HG02610 (cell line): ENCODE results near the gene CDC73.
A peak's percentile ranks its signal among the peaks of the same experiment; 100 is the strongest.
"Not testable (repeated sequence)": the region's sequence is repeated elsewhere in the genome, so short reads cannot be mapped to it uniquely, and the experiment has no call there.

ENCODE experiments used
- ATAC-seq: cut with Tn5 transposase; IDR thresholded peaks from one replicate; pipeline ENCODE4 v1.9.1; 2021; ENCODE audit warnings: mild to moderate bottlenecking, moderate library complexity; ENCODE audit not compliant: unreplicated experiment

Gene CDC73

DNA sequence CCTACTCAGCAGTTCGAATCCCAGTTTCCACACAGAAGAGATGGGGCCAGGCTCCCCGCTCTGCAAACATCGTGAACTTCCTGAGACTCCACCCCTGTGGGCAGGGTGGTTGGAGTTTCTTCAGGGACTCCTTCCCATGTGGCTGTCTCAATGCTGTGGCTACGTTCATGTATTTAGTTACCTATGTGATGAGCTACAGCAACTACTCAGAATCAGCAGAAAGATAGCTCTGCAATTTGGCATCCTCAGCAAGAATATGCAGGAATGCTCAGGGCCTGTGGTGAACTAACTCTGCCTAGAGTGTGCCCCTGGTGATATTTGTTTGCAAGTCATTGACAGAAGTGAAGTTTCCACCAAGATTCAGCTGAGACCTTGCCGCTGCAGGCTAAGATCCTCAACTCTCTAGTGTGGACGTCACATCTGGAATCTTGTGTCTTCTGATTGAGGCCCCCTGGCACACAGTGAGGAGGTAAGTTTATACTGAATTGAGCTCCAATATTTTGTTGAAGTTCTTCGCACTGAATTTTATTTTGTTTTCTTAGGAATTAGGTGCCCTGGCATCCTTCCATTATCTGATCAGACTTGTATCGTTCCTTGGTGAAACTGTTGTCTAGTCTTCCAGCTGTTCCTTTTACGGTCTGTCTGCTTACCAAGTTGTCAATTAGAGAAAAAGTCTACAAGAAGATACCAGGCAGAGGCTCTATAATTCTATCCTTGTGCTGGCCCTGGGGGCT, 8.4 kb upstream of the CDC73 start:
- no peak for ATAC-seq

DNA sequence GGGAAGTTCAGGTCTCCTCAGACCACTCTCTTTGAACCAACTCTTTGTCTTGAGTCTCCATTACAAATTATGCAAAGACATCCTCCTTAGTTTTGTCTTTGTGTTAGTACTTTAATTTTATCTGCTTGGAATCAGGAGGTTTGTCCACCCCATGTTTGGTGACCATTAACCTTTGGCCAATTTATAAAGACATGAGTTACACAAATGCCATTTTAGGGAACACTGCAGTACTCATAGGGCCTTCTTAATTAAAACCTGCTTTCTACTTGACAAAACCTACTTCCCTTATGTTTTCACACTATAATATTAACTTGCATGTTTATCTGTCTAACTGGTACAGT, 7.9 kb upstream of the CDC73 start:
- ATAC-seq, result no peak

DNA sequence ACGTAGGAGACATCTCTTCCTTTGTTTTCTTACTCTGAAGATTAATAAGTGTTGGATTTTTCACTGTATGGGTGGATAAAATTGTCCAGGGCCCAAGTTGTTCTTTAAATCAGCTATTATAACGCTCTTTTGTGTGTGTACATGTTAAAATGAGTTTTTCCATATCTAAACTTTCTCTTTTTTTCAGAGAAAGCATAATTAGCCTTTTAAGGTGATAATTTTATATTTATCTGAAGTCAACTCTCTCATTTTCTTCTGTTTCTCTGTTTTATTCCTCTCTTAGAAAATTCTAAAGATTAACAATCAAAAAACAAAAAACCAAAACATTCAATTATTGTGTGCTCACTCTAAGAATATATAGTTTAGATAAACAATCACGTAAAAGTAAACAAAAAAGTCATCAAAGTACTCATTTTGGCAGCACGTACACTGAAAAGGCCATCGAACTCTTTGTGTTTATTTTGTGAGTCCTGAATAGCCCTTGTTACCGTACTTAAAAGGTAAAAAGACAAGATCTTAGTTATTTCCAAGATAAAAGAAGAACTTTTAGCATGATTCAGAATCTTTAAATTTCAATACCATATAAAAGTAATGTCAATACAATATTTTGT, 7.2 kb upstream of the CDC73 start:
- ATAC-seq, result no peak

DNA sequence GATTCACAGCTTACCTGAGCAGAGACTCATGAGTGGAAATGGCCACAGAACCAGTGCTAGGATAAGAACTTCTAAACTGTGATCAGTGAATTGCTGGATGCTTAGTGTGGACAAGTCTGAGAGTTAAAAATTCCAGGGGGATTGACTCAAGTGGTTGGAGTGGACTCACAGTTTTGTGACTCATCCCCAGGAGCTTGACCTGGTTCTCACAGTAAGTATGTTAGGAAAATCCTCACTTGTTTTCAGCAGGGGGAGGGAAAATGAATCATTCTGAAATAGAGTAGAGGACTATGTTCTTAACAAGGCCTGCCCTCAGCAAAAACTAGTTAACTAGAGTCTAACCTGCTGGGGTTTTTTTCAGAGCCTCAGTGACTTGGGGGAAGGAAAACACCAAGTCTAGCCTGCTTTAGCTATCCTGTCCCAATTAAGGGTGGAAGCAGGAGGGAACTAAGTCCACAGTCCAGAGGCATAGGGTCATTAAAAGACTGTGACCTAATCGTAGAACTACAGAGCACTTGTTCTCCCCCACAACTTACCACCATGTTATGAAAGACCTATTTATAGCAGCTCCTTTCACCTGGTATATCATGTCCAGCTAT, 6.1 kb upstream of the CDC73 start:
- no peak for ATAC-seq

DNA sequence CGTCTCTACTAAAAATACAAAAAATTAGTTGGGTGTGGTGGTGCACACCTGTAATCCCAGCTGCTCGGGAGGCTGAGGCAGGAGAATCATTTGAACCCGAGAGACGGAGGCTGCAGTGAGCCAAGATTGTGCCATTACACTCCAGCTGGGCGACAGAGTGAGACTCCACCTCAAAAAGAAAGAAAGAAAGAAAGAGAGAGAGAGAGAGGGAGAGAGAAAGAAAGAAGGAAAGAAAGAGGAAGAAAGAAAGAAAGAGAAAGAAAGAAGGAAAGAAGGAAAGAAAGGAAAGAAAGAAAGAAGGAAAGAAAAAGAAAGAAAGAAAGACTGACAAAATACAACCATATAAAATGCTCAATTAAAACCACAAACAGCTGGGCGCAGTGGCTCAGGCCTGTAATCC, 4.7 kb upstream of the CDC73 start:
- not testable (repeated sequence) for ATAC-seq

DNA sequence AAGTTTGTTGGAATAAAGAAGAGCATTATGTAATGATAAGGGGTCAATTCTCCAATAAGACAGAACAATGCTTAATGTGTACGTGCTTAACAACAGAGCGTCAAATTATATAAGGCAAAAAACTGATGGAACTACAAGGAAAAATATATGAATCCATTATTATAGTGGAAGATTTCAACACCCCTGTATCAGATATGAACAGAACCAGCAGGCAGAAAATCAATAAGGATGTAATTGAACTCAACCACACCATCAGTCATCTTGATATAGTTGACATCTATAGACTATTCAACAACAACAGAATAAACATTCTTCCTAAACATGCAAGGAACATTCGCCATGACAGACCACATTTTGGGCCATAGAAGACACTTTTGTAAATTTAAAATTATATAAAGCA, 3.6 kb upstream of the CDC73 start:
- no peak for ATAC-seq

DNA sequence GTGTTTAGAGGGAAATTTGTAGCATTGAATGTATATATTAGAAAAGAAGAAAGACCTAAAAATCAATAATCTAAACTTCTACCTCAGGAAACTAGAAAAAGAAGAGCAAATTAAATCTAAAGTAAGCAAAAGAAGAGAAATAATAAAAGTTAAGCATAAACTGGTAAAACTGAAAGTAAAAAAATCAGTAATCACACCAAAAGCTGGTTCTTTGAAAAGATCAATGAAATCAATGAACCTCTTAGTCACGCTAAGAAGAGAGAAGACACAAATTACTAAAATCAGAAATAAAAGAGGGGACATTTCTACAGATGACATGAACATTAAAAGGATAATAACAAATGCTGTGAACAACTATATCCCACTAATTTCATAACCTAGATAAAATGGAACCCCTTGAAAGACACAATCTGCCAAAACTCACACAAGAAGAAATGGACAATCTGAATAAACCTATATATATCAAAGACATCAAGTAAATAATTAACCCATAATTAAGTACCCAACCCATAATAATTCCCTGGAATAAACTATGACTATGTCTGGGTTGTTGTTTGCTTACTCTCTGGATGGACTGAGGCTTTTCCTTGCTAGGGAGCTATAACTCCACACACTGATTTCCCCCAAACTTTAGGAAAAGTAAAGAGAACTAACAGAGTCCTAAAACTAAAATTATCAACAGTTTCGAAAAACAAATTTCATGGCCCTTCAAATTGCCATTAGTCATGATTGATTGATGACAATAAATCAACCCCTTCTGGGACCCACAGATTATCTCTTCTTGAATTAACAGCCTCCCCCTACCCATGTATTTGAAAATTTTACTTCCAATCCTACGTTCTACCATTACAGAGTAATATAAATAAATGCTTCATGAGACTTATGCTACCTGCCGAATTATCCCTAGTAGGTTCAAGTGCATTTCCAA, 2.8 kb upstream of the CDC73 start:
- ATAC-seq, result no peak

DNA sequence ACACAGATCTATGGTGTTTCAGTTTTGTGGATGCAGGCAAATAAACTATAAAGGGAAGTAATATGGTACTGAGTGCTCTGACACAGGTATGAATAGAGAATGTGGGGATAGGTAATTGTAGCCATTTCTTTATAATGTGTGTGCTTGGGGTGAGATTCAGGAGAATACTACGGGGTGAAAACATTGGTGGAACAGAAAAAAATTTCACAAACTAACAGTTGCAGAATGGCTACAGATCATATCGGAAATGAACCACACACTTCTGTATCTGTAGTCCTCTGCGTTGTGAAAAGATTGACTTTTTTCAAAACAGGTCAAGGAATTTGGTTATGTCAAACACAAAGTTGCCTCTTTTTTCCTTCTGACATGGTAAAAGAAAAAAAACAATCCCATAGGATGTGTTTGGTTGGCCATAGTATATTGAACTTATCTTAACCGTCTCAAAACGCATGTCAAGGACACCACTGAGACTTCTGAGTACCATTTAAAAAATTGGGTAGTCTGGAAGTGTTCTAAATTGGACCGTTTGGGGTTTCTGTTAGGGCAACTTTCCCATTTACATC, 1.1 kb upstream of the CDC73 start:
- ATAC-seq, result no peak

DNA sequence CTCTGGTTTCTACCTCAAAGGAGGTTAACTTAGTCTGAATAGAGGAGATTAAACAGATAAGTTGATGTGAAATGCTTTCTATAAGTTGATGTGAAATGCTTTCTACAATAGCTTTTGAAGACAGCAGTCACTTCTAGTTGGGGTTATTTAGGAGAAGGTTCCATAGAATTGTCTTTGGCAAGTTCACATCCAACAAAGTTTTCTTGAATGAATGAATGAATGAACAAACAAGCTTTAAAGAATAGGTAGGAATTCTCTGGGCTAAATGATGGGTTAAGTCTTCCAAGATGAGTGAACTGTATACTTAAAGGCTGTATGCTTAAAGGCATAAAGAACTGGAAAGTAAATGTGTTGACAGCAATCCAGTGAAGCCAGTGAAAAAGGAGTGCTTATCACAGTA, 1.9 kb downstream of the CDC73 start:
- no peak for ATAC-seq

DNA sequence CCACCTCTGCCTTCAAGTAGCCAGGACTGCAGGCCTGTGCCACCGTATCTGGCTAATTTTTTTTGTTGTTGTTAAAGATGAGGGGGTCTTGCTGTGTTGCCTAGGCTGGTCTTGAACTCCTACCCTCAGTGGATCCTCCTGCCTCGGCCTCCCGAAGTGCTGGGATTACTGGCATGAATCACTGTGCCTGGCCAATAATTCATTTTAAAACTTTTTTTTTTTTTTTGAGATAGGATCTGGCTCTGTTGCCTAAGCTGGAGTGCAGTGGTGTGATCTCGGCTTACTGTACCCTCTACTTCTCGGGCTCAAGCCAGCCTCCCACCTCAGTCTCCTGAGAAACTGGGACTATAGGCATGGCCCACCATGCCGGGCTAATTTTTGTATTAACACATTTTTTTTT, 3.5 kb downstream of the CDC73 start:
- no peak for ATAC-seq

DNA sequence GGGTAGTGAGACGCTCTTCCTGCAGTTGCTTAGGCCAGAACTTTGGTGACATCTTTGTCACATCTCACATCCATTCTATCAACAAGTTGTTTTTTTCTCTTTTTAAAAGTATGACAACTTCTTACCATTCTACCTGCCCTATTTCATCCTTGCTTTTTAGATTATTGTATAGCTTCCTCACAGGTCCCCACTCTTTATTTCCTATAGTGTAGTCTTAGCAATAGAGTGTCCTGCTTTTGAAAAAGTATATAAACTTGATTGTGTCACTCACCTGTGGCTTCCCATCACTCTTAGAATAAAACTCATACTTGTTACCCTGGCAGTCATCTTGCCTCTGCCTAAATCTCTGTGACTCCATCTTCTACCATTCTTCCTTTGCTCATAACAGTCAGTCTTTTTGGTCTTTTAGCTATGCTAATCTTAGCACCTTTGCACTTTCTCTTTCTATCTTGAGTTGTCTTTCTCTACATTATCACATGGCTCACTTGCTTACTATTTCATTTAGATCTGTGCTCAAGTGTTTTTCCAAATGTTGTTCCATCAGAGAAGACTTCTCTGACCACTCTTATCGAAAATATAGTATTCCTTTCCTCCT, 9.5 kb downstream of the CDC73 start:
- peak; percentile 82 for ATAC-seq

DNA sequence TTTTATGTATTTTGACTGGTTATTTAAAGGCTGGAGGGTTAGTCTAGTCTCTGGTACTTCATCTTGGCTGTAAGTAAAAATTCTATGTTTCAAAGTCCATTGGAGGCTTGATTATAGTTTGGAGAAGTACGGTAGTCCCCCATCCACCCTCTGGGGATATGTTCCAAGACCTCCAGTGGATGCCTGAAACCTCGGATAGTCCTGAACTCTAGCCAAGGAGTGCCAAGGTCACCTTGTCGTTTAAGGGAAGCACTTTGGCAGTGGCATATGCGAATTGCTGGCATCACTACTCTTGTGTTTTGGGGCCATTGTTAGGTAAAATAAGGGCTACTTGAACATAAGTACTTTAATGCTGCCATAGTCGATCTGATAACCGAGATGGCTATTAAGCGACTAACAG, 18.4 kb downstream of the CDC73 start:
- no peak for ATAC-seq

DNA sequence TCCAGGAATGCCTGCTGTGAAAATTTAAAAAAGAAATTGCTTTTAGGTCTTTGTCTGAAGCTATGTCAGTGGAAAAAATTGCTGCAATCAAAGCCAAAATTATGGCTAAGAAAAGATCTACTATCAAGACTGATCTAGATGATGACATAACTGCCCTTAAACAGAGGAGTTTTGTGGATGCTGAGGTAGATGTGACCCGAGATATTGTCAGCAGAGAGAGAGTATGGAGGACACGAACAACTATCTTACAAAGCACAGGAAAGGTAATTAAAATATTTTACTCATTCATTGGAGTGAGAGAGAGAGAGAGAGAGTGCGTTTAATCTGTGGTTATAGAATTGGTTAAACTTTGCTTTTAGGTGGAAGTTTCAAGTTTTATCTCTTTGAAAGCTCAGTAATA, 20.0 kb downstream of the CDC73 start:
- no peak for ATAC-seq

DNA sequence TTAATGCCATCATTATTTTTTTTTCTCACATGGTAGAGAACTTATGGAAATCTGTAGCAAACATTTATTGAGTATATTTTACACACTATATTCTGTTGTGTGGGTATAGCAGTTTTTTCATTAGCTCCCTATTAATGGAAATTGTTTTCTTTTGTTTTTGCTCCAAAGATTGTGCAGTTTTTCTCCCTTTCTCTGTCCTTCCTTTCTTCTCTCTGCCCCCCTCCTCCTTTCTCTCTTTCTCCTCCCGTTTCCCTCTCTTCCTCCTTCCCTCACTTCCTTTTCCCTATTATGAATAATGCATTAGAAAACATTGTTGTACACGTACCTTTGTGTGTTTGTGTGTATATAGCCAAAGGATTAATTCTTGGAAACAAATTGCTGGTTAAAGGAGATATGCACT, 20.6 kb downstream of the CDC73 start:
- ATAC-seq, result no peak

DNA sequence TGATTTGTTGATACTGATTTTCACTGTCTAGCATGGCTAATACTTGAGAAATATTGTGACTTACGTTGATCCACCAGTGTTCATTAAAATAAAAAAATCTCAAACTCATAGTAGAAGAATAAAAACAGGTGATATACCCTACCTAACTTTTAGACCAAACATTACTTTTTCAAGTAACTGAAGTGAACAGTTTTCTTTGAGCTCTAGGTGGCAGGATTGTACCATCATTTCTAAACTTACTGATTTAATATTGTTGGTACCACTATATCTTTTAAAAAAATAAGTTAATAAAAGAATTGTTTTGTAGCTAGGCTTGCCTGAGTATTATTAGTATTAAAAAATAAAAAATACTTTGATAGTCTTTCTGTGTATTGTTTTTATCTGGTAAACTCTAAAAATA, 21.5 kb downstream of the CDC73 start:
- no peak for ATAC-seq

DNA sequence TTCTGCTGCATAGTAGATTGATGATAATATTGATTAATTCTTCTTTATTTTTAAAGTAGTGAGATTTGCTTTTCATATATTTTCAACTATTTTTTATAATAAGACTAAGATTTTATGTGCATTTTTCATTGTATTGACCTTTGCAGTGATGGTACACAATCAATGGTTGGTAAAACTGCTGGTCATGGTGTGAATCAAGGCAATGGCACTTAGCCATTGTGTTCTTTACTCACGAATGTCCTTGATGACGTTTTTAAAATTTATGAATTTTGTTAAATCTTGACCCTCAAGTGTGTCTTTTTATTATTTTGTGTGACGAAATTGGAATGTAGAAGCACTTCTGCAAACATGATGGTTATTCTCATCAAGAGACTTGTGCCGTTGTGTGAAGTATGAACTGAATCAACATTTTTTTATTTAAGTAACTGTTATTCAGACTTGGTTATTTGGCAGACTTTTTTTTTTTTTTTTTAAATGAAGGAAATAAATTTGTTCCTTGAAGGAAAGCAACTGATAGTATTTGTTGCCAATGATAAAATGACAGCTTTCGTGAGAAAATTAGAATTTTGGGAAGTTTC, 22.6 kb downstream of the CDC73 start:
- no peak for ATAC-seq

DNA sequence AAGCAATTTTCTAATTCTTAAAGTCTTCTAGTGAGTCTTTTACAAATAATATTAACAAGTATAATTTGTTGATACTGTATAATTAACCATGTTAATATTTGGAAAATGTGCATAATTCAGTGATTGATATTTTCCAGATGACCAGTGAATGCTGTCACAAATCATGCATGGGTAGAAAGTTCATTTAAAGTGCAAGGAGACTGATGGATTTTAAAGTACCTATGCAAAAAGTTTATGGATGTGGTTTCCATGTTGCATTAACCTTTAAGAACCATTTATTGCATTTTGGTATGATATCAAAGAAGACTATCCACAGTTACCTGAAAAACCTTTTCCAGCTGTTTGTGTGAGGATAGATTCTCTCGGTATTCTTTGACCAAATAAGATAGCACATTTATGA, 23.2 kb downstream of the CDC73 start:
- ATAC-seq, result no peak

DNA sequence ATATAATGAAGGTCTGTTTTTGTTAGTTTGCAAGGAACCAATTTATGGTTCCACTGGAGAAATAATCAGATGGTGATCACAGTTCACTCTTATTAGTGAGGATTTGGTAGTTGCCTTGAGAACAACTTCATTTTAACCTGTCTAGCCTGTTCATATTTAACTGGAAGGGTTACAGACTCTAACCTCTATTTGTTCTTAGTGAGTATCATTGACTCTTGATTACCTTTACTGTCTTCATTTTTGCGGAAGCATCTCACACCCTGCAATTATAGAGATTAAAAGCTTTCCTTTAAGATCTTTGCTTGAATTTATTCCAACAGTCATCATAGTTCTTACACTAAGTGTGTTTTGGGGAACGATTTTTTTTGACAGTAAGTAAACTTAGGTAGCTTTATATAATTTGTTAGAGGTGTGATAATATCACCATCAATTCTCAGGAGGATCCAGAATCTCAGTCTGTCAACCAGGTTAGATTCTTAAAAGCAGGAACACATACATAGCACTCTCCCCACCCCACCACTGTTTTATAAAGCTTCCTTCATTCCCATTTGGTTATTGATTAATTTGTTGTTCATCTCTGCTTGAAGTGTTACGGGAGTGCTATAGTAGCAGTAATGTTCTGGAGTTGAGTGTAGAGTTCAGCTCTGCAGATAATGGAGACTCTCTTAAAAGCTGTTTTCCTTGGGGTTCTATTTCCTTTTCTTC, 34.4 kb downstream of the CDC73 start:
- no peak for ATAC-seq

DNA sequence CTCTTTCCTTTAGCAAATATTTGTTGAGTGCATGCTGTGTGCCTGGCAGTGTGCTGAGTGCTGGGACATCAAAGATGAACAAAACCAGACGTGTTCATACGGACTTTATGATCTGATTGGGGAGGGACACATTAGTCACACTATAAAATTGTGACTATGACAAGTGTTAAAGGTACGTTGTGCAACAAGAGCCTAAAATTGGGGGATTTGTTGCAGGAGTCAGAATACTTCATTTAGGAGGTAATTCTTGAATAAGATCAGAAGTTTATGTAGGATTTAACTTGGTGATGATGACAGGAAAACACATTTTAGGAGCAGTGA, 35.0 kb downstream of the CDC73 start:
- ATAC-seq, result no peak

DNA sequence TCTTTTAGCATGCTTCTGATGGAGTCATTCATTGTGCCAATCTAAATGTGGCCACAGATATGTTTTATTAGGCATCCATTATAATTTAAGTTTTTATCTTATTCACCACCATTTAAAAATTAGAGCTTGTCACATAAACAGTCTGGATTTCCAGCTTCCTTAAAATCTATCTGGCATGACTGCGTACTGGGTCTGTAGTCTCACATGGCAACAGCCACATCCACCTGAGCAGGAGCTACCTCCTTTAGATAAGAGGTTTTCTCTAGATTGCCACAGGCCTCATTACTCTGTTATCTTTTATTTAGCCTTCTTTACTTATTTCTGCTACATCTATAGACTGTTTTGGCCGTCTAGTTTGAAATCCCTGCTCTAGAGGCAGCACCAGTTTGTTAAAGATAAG, 35.5 kb downstream of the CDC73 start:
- no peak for ATAC-seq
